HEK293 (cell line): ENCODE data around the gene PTPRN2.

ENCODE experiments used
- CTCF ChIP-seq: fragments of 450-650 bp; formaldehyde crosslinking; IDR thresholded peaks from 2 replicates; pipeline ENCODE4 v1.5.1; 2016; ENCODE audit warnings: missing biosample characterization, missing genetic modification characterization
- ZNF549 ChIP-seq: fragments of 450-650 bp; IDR thresholded peaks from 2 replicates; pipeline ENCODE4 v1.5.1; 2018; ENCODE audit warnings: missing biosample characterization, missing genetic modification characterization, mild to moderate bottlenecking, inconsistent platforms, moderate library complexity
- ZNF830 ChIP-seq: fragments of 450-650 bp; IDR thresholded peaks from 2 replicates; pipeline ENCODE4 v1.5.0; 2018; ENCODE audit warnings: missing biosample characterization, missing genetic modification characterization, low read depth, mild to moderate bottlenecking, moderate library complexity

- no peak for TF ChIP-seq ZNF830 (tag by site-specific recombination)
- TF ChIP-seq ZNF549 (tag by site-specific recombination), result no peak
- TF ChIP-seq CTCF (tag by site-specific recombination), result no peak
Measured at GRCh38 chr7:157609516-157609915, 978.1 kb downstream of the PTPRN2 start.
